Stimulated activated CD4-positive, alpha-beta T cell treated with anti-CD3 and anti-CD28 coated beads, TNF-alpha, amount 100 ng/mL, for 1 hour (primary cell): ENCODE measurements around the gene HES4.
"Not testable (repeated sequence)": the region's sequence is repeated elsewhere in the genome, so short reads cannot be mapped to it uniquely, and the experiment has no call there.

Experiments
- DNase-seq, 3 donors: peaks; one replicate each; pipeline ENCODE4 v3.0.0-alpha.2; 2020; ENCODE audit warnings: low read depth in 3 of 3, low spot score in 1 of 3

The HES4 gene

DNA sequence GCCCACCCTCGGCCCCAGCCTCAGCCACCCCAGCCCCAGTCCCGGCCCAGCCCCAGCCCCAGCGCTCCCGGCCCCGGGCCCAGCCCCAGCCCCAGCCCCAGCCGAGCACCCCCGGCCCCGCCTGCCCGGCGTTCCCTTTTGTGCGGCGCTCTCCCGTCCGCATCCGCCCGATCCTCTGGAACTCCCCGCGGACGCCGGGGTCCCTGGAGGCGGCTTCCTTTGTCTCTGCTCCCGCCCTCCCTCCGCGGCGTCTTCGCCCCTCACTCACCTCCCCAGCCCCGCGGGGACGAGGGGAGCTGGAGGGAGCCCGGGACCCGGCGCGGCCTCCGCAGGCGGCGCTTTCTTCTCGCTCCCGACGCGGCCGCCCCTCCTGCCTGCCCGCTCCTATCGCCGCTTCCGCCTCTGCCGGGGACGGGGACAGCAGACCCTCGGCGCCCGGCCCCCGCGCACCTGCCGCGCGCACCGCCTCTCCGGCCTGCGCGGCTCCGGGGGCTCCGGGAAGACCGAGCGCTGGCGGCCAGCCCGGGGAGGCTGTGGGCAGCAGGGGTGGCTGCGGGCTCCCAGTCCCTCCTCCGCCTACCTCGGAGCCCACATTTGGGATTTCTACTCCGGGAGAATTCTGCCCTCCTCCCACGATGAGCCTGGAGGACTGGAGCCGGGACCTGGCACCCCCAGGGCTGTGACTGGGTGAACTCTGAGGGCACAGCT is 34.0 kb upstream of the HES4 start:
- no peak for DNase-seq

DNA sequence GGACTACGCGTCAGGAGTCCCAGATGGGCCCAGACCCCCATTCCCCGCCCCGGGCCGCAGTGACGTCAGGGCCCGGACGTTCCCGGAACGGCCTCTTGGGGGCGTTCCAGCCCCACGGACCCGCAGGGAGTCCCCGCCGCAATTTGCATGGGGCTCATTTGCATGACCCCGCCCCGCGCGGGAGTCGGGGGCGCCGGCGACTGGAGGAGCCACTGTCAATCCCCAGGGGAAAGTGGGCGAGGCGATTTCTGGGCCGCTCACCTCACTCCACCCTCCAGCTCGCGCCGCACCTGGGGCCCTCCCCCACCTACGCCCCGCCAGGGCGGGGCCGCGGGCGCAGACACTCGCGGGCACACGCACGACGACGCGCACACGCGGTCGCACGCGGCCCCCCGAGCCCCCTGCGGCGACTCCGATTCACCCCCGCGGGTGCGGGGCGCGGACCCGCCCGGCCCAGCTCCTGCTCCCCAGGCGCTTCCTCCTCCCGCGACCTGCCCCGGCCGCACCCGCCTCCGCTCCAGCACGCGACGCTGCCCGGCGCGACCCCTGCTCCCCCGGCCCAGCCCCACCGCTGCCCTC is 33.2 kb upstream of the HES4 start:
- peak; percentile 60 to 82 (median 65) for DNase-seq

DNA sequence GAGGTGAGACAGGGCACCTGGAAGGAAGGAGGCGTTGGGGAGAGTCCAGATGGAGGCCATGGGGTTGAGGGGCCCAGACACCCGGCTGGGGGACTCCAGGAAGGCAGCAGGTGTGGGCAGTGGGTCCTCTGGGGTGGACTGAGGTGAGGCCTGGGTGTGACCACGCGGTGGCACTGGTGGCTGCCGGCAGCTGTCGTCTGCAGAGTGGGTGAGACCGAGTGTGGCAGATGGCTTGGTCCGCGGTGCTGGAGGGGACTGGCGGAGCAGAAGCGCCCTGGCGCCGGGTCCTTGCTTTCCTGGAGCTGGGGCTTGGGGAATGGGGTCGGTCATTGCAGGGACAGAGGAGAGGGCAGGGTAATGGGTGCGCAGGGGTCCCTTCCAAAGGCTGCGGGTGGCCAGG is 32.5 kb upstream of the HES4 start:
- no peak for DNase-seq

DNA sequence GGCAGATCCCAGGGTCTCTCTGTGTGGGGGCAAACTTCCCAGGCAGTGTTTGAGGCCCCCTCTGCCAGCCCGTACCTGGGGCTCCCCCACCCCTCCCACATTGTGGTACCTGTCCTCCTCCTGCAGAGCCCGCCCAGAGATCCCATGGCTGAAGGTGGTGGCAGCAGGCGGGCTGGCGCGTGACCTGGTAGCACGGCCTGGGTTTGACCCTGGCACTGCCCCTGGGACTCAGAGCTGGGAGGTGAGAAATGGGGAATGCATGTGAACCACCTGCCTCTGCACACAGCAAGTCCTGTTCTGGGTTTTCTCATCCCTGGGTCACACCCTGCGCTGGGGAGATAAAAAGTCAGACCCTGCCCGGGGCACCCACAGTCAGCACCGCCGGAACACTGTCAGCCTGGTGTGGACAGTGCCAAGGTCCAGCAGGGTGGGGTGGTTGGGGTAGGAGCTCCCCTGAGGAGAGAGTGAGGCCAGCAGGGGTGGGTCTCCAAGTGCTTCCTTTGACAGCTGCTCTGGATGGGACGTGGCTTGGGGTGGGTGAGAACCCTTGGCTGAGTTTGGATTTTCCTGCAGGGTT is 31.9 kb upstream of the HES4 start:
- DNase-seq: no peak

DNA sequence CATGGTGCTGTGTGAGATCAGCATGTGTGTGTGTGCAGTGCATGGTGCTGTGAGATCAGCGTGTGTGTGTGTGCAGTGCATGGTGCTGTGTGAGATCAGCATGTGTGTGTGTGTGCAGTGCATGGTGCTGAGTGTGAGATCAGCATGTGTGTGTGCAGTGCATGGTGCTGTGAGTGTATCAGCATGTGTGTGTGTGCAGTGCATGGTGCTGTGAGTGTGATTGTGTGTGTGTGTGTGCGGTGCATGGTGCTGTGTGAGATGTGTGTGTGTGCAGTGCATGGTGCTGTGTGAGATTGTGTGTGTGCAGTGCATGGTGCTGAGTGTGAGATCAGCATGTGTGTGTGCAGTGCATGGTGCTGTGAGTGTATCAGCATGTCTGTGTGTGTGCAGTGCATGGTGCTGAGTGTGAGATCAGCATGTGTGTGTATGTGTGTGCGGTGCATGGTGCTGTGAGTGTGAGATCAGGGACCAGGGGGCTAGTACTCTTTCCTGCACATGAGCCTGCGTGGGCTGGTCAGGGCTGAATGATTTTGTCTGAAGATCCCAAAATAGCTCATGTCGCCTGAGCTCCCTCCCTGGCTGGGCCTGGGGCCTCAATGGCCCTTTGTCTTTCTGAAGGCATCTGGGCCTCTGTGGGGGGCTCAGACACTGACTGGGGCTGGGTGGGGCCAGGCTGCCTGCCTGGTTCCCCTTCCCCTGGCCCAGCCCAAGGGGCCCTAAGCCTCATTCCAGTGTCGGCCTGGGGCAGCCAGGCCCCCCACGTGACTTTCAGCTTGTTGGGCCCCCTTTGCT is 31.2 kb upstream of the HES4 start:
- not testable (repeated sequence) for DNase-seq

DNA sequence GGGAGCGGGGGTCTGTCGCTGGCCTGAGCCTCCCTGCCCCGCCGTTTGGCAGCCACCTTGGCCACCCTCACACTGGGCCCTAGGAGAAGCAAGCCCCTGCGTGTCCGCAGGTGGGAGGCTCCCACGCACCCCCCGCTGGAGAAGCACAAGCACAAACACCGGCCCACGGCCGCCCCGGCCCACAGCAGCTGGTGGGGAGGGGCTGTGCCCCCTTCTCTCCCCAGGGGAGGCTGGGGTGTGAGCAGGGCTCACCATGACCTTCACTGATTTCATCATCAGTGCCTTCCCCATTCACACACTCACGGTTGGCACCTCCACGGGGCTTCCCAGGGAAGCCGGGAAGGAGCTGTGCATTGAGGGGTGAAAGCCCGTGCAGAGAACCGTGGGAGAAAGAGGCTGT is 27.9 kb upstream of the HES4 start:
- no peak for DNase-seq

DNA sequence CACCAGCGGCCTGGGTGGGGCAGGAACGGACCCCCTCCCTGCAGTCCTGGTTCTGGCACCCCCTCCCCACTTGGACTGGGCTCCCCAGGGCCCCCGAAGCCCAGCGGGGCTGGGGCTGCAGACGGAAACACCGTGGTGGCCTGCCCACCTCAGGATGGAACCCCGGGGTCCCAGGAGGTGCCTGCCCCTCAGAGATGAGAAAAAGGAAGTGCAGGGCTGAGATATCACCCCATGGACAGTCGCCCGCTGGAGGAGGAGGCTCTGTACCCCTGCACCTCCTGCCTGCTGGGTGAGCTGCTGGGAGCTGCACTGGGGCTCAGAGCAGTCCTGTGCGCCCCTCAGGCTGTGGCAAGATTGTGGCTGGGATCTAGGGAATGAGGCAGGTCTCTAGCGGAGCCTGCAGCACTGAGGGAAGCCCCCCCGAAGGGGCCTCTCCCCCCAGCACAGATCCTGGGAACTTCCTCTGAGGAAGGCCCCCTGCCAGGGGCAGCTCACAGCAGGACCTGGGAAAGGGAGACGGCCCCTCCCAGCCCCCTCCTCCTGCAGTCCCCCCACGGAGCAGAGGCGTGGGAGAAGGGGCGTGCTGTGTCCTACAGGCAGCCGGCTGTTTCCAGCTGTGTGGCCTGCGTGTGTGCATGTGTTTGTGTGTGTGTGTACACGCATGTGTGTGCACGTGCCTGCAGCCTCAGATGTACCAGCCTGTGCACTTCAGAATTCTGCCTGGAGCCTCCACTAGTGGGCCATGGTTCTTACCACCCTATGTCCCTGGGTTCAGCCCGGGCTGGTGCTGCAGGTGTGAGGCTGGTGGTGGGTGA is 26.9 kb upstream of the HES4 start:
- no peak for DNase-seq

DNA sequence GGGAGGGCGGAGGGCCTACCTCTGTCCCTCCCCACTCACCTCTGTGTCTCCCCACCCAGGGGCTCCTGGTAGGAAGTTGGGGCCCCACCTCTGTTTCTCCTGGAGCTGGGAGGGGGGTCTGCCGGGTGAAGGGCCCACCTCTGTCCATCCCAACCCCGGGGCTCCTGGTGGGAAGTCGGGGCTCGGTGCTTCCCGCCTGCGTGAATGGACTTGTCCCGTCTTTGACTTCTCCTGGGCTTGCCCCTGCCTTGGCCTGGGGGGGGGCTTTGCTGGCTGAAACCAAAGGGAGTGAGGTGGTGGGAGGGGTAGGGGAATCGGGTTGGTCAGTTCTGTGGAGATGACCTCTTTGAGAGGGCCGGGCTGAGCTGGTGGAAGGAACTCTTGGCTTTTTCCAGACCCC is 25.8 kb upstream of the HES4 start:
- no peak for DNase-seq

DNA sequence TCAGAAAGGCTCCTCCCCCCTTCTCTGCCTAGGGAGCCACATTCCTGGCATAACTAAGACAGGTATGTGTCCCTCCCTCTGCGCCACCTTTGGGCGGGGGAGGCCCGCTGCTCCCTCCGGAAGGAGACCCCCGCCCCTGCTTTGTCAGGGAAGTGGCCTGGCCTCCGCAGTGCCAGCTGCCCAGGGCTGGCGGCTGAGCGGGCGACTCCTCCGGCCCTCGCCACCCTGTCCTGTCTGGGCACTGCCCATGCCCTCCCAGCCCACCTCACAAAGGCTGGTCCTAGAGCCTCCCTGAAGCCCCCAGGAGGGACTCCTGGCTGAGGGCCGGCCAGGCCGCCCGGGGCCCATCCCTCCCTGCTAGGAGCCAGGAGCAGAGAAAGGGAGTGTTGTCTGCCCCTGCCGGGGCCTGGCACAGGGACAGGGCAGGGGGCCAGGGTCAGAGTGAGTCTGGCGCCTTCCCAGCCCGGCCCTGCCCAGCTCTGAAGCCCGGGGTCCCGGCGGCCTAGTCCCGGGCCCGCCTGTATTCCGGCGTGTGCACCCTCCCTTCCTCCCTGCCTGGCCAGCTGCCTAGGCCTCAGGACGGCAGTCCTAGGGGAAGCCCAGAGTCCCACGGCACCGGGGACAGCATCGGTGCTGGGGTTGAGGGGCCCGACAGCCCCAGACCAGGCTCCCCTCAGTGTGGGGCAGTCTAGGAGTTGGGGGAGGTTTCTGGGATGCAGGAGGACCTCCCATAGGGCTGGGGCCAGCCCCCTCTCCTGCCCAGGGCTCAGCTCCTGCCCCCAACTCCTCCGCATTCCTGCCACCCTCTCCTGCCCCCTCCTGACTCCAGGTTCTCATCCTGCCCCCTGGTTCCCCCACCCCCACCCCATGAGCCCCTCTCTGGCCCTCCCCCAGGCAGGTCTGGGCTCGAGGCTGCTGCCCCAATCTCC is 25.1 kb upstream of the HES4 start:
- no peak for DNase-seq

DNA sequence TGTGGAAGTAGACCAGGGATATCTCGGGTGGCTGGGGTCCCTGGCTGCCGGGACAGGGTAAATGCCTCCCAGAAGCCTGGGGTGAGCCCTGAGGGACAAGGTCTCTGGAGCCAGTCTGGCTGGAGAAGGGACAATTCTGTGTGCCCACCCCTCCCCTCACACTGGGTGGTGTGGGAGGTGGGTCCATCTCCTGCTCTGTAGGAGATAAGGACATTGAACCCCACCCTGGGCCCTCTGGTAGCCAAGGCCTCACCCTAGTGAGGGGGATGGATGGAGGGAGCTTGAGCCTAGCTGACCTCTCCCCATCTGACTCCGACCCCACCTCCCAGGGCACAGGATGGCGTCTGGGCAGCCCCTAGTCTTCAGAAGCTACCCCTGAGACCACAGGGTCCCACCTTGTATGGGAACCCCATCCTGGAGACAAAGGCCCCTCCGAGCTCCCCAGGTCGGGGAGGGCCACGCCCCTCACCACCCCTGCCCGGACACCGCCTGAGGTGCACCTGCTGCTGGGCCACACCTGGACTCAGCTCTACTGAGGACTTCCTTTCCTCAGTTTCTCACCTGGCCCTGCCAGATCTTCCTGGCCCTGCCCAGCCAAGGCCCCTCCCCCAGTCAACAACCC is 24.4 kb upstream of the HES4 start:
- no peak for DNase-seq

DNA sequence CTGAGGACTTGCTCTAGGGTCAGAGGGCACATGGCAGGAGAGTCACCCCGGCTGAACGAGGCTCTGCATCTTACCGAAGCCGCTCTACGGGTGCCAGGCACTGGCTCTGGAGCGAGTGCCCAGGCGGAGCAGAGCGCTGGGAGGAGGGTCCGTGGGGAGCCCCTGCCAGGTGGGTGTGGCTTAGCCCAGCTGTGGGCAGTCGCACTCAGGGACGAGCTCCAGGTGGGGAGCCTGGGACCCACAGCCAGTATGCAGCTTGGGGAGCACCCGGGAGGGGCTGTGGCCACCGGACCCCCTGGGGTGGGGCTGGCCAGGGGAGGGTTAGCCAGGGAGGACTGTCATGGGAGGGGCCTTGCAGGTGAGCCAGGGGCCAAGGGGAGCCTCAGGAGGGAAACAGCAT is 23.8 kb upstream of the HES4 start:
- DNase-seq: no peak

DNA sequence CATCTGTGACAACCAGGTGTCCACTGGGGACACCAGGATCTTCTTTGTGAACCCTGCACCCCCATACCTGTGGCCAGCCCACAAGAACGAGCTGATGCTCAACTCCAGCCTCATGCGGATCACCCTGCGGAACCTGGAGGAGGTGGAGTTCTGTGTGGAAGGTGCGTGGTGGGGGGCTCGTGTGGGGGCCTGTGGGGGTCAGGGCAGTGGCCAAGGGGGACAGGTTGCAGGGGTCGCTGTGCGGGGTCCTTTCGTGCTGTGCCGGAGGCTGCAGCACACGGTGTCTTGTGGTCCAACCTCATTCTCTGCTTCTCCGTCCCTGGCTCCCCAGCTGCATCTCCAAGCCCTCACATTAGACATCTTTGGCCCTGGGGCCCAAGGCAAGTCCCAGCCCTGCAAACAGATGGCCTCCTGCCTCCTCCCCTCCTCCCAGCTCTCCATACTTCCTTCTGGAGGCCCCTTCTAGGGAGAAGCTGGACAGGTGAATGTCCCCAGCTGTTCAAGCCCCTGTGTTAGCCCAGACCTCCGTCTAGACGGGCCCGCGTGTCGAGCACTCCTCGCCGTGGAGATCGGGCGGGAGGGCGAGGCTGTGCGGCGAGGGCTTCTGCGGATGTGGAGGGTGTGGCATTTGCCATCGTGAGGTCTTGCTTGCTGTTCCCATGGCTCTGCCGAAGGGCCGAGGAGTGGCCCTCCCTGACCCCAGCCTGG is 22.6 kb upstream of the HES4 start:
- no peak for DNase-seq

DNA sequence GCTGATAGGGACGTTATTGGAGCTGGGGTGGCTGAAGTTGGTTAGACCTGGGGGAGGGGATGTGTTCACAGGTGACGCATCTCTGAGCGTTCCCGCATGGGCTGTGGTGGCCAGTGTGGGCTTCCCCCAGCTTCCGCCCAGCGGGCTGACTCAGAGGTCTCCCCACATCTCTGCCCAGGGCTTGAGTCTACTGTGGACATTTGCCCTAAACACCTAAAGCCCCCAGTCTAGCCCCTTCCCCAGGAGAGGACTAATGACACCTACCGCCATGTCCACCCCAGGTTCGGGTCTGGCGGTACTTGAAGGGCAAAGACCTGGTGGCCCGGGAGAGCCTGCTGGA is 22.0 kb upstream of the HES4 start:
- no peak for DNase-seq

DNA sequence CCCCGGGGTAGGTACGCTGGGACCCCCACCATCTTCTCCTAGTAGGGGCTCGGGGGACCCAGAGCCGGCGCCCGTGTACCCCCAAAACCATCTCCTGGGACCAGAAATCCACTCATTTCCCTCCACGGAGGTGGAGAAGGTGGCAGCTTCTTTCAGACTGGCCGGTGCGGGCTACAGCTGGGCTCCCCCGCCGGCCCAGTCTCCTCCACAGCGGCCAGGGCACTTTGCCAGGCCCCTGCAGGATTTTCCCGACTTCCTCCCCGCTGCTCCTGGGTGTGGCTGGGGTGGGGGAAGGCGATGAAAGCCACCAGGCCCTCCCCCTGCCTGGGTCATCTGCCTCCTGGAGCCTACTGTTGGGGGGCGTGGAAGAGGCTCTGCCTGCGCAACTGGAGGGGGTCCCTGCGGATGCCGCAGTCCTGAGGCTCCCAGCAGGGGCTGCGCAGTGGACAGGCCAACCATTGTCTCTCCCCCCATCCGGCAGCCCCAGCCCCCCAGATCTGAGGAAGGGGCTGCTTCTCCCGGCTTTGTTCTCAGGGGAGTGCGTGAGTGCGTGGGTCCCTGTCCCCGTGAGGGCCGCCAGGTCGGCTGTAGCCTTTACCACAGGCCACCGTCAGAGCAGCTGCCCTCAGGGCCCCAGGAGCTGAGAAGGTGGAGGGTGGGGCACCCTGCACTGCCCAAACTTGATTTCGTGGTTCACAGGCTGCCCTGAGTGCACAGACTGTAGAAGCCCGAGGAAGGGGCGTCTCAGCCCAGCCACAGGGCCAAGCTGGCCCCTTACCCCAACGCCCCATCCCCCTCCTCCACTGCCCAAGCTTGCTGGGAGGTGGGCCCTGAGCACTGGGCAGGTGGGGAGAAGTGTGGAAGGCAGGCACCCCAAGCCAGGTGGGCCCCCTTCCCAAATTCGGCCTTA is 21.4 kb upstream of the HES4 start:
- DNase-seq: no peak

DNA sequence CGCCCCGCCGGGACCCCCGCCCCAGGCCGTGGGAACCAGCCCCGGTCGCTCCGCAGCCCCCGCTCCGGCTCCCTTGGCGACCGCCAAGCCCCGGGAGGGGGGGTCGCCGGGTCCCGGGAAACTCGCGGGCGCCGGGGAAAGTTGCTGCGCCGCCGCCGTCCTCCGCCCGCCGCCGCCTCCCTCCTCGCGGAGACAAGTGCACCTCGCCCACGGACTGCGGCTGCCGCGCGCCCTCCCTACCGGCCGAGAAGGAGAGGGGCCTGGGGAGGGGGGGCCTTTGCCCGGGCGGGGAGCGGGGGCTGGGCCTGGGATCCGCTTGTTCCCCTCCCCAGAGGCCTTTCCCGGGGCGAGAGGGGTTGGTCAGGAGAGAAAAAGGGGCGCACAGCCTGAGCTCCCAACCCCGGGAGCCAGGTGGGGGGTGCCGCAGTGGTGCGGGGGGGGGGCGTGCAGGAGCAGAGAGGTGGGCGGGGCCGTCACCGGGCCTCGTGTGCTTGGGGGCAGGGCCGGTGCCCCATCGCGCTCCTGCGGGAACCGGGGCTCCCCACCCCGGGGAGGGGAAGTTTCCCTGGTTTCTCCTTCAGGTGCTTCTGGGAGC is 20.6 kb upstream of the HES4 start:
- no peak for DNase-seq

DNA sequence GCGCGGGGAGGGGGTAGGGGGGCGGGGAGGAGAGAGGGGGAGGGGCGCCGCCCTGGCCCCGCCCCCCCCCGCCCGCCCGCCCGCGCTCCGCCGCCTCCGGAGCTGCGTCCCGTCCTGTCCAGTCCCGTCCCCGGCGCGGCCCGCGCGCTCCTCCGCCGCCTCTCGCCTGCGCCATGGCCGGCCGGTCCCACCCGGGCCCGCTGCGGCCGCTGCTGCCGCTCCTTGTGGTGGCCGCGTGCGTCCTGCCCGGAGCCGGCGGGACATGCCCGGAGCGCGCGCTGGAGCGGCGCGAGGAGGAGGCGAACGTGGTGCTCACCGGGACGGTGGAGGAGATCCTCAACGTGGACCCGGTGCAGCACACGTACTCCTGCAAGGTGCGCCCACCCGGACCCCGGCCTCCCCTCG is 20.1 kb upstream of the HES4 start, which contains the start of gene AGRN:
Gene AGRN, plus strand, starts transcription at position 121 of the 405 bp plus-strand sequence. Its CDS starts 53 bp downstream, at position 174.
- no peak for DNase-seq

DNA sequence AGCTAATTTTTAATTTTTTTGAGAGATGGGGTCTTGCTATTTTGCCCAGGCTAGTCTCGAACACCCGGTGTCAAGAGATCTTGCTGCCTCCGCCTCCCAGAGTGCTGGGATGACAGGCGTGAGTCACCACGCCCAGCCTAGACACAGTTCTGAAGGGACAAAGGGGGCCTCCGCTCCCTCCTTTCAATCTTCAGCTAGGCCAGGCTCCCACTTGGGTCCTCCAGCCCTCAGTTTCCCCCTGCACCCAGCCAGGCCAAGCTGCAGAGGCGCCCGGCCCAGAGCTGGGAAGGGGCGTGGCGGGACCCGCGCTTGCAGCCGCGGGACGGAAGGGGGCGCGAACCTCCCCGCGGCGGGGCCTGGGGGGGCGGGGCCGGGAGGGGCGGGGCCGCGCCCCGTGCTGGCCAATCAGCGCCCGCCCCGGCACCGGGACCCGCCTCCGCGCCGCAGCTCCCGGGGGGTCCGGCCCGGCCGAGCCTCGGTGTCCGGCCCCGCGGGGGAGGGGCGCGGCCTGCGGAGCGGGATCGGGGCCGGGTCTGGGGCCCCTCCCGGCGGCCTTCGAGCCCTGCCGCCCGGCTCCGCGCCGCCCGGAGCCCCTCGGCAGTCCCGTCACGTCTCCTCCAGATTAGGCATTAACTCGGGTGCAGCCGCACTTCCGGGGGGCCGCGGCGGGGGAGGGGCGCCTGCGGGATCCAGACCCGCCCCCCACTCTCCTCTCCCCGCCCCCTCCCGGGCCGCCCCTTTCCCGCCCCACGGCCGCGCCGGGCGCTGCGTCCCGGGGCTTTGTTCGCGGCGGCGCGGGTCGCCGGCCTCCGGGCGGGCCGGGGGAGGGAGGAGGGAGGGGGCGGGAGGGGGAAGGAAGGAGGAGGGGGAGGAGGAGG is 19.5 kb upstream of the HES4 start:
- DNase-seq: peak; percentile 50 to 75 (median 68)
